Measurements from ENCODE around the gene PTPN20.
"Not testable (repeated sequence)": the region's sequence is repeated elsewhere in the genome, so short reads cannot be mapped to it uniquely, and the experiment has no call there.

Gene PTPN20, protein sequence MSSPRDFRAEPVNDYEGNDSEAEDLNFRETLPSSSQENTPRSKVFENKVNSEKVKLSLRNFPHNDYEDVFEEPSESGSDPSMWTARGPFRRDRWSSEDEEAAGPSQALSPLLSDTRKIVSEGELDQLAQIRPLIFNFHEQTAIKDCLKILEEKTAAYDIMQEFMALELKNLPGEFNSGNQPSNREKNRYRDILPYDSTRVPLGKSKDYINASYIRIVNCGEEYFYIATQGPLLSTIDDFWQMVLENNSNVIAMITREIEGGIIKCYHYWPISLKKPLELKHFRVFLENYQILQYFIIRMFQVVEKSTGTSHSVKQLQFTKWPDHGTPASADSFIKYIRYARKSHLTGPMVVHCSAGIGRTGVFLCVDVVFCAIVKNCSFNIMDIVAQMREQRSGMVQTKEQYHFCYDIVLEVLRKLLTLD

GRCh38 chr10:46911144-46911876, at the start of gene PTPN20:
Gene PTPN20 (plus strand): TSS chr10:46911428. CDS start chr10:46932500, 21,072 bp downstream.
- not testable (repeated sequence) for DNase-seq (ENCODE audit: low spot score in 2 of 2); H3K9me3 Mint-ChIP-seq; H3K4me1 Mint-ChIP-seq; H3K27me3 Mint-ChIP-seq; H3K36me3 Mint-ChIP-seq
- peak; percentile 83 for ATAC-seq (ENCODE audit: low read depth)
- Mint-ChIP-seq H3K27ac (peak within 1 kb of the TSS; percentile 76), H3K4me3 (peak within 1 kb of the TSS; percentile 83)

DNA sequence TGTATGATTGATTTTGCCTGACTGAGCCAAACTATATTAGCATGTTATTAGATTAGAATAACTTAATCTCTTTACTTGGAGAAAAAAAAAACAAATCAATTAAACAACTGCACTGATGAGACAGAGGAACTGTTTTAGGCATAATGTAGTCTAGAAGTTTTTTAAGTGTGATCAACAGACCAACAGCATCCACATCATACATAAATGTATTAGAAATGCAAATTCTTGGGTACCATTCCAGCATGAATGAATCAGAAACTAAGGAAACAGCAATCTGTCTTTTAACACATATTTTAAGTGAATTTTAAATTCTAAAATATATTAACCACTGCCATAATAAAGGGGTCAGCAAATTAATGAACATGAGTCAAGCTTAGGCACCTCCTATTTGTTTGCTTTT, 41.5 kb upstream of the PTPN20 start:
- not testable (repeated sequence) for H3K27me3 Mint-ChIP-seq; H3K27ac Mint-ChIP-seq; H3K36me3 Mint-ChIP-seq; H3K4me3 Mint-ChIP-seq; ATAC-seq (ENCODE audit: low read depth); H3K4me1 Mint-ChIP-seq; DNase-seq (ENCODE audit: low spot score in 2 of 2); H3K9me3 Mint-ChIP-seq

DNA sequence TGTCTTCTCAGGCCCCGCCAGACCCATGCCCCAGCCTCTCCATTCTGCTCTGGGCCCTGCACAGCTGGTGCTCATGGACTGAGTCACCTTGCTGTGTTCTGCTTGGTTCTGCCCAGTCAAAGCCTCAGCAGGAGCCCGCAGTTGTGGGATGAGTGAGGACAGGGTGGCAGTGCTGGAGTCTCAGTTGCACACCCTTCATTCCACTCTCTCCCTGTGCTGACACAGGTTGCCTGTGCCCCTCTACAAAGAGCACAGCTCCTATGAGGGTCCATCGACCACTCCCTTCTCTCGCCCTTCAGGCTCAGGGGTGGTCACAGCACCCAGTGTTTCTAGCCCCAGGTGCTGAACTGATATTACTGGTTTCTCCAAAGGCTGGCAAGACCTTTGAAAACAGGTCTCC, 39.6 kb upstream of the PTPN20 start:
- H3K27ac Mint-ChIP-seq; H3K27me3 Mint-ChIP-seq; H3K9me3 Mint-ChIP-seq; H3K4me3 Mint-ChIP-seq; H3K36me3 Mint-ChIP-seq; DNase-seq (ENCODE audit: low spot score in 2 of 2); H3K4me1 Mint-ChIP-seq; ATAC-seq (ENCODE audit: low read depth): not testable (repeated sequence)

DNA sequence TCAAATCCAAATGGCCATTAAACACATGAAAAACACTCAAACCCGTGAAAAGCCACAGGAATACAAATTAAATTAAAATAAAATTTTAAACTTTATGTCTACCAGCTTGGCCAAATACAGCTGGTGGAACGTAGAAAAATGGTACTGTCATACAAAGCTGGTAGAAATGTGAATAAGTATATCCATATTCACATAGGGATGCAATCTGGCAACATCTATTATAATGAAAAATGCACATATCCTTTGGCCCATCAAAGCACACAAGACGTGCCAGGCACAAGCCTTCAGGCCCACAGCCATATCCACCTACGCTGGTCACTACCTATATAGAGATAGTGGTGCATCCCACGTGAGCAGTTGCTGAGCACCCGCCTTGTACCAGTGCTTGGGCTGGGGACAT, 35.9 kb upstream of the PTPN20 start:
- not testable (repeated sequence) for H3K9me3 Mint-ChIP-seq; DNase-seq (ENCODE audit: low spot score in 2 of 2); H3K27ac Mint-ChIP-seq; H3K27me3 Mint-ChIP-seq; H3K4me1 Mint-ChIP-seq; ATAC-seq (ENCODE audit: low read depth); H3K36me3 Mint-ChIP-seq; H3K4me3 Mint-ChIP-seq

DNA sequence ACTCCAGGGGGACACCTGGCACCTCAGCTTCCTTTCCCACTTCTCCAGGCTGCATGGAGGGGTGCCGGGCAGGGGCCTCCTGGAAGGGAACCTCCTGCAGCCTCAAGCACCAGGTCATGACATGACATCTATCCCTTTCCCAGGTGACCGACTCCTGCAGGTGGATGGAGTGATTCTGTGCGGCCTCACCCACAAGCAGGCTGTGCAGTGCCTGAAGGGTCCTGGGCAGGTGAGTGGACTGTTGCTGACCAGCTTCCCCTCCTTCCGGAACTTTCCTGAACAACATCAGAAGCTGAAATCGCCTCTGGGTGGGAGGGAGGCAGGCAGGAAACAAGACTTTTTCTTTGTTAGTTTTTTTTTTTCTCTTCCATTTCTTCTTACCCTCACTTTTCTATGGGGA, 34.5 kb upstream of the PTPN20 start:
- H3K27me3 Mint-ChIP-seq; DNase-seq (ENCODE audit: low spot score in 2 of 2); H3K9me3 Mint-ChIP-seq; ATAC-seq (ENCODE audit: low read depth); H3K27ac Mint-ChIP-seq; H3K4me1 Mint-ChIP-seq; H3K36me3 Mint-ChIP-seq; H3K4me3 Mint-ChIP-seq: not testable (repeated sequence)

GRCh38 chr10:46878761-46879160, 32.5 kb upstream of the PTPN20 start:
- H3K9me3 Mint-ChIP-seq; H3K27me3 Mint-ChIP-seq; H3K36me3 Mint-ChIP-seq; H3K4me1 Mint-ChIP-seq; H3K27ac Mint-ChIP-seq; ATAC-seq (ENCODE audit: low read depth); H3K4me3 Mint-ChIP-seq; DNase-seq (ENCODE audit: low spot score in 2 of 2): not testable (repeated sequence)

DNA sequence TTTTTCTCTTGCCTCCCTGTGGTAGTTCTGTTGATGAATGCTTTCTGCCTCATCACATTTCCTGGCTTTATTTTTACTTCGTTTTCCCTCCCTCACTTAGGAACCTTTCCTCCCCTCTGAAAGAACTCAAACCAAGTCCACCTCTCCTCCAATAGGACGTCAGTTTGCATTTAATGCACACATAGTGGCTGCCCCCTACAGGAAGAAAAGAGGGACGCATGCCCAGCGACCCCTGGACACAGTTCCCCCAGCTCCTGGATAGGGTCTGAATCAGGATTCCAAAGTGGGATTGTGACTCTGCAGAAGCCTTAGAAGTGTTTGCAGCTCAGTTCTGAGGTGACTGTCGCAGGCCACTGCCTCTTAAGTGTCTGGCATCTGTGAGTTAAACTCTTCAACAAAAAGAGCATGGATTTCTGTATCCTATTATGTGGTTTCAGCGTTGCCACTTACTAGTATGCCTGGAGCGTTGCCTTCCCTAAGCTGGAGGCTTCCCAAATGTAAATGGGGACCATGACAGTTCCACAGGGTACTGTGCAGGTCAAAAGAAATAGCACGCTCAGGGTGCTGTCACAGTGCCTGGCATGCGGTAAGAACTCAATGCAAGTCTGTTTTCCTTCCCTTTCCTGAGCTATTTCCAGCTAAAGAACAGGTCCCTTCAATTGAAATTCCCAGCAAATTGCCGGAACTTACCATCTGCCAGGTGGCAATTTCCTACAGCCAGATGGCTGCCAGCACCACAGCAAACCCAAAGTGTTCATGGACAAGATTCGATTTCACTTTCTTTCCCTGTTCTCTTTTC, 20.2 kb upstream of the PTPN20 start:
- ATAC-seq (ENCODE audit: low read depth); H3K4me1 Mint-ChIP-seq; H3K27ac Mint-ChIP-seq; H3K9me3 Mint-ChIP-seq; H3K36me3 Mint-ChIP-seq; H3K4me3 Mint-ChIP-seq; H3K27me3 Mint-ChIP-seq; DNase-seq (ENCODE audit: low spot score in 2 of 2): not testable (repeated sequence)

DNA sequence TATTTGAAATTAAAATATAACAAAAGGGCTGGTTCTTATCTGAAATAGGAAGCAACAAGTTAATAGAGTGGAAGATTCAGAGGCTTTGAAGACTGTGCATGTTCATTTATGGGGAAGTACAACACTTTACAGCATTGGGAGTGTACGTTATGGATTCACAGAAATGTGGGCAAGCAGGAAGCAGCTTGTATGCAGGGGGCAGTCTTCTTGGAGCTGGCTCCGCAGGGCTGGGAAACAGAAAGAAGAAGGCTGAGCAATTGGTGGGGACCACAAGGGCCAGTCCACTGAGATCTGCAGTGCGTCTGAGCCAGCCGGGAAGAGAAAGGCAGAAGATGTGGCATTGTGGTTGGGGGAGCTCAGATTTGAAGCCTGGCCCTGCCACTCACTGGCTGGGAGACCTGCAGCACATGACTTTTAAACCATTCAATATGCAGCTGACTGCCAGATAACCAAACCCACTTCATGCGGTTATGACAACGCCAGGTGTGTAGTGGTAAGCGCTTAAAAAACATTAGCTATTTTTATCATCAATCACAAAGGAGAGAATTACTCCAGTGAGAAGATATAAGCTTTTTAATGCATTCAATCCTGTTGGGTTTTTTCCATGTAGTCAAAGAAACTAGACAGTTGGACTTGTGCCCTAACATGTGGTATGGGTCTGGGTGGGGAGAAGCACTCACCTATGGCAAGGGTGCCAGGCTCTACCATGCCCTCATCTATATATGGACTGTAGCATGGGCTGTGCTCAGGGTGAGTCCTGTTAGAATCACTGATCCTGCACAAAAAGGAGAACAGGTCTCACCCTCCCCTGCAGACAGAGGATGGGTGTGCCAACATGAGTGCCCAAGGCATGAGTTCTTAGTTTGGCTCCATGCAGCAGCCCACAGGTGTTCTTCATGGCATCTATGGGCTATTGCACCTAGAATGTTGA, 14.2 kb upstream of the PTPN20 start:
- H3K36me3 Mint-ChIP-seq; DNase-seq (ENCODE audit: low spot score in 2 of 2); H3K4me1 Mint-ChIP-seq; ATAC-seq (ENCODE audit: low read depth); H3K4me3 Mint-ChIP-seq; H3K9me3 Mint-ChIP-seq; H3K27me3 Mint-ChIP-seq; H3K27ac Mint-ChIP-seq: not testable (repeated sequence)

- not testable (repeated sequence) for H3K9me3 Mint-ChIP-seq; H3K36me3 Mint-ChIP-seq; DNase-seq (ENCODE audit: low spot score in 2 of 2); H3K4me1 Mint-ChIP-seq; H3K4me3 Mint-ChIP-seq; ATAC-seq (ENCODE audit: low read depth); H3K27ac Mint-ChIP-seq; H3K27me3 Mint-ChIP-seq
These were observed 10.0 kb upstream of the PTPN20 start for GRCh38 chr10:46901247-46901646.

- H3K36me3 Mint-ChIP-seq; H3K9me3 Mint-ChIP-seq; ATAC-seq (ENCODE audit: low read depth); H3K27me3 Mint-ChIP-seq; H3K4me1 Mint-ChIP-seq; DNase-seq (ENCODE audit: low spot score in 2 of 2); H3K4me3 Mint-ChIP-seq; H3K27ac Mint-ChIP-seq: not testable (repeated sequence)
These were observed 7.4 kb upstream of the PTPN20 start for GRCh38 chr10:46903874-46904273.

- not testable (repeated sequence) for DNase-seq (ENCODE audit: low spot score in 2 of 2)
These were observed 4.9 kb upstream of the PTPN20 start for GRCh38 chr10:46906359-46906758.

GRCh38 chr10:46907185-46908117, 3.8 kb upstream of the PTPN20 start:
- H3K36me3 Mint-ChIP-seq; H3K4me1 Mint-ChIP-seq; H3K9me3 Mint-ChIP-seq; H3K27me3 Mint-ChIP-seq; H3K27ac Mint-ChIP-seq; DNase-seq (ENCODE audit: low spot score in 2 of 2); H3K4me3 Mint-ChIP-seq; ATAC-seq (ENCODE audit: low read depth): not testable (repeated sequence)

More at GRCh38 chr10:46906359-46906758, 4.9 kb upstream of the PTPN20 start:
- not testable (repeated sequence) for H3K27ac Mint-ChIP-seq; H3K4me3 Mint-ChIP-seq; H3K36me3 Mint-ChIP-seq; H3K27me3 Mint-ChIP-seq; H3K4me1 Mint-ChIP-seq; H3K9me3 Mint-ChIP-seq; ATAC-seq (ENCODE audit: low read depth)
